ENCODE results near the gene C3orf70.

C3orf70 gene

GRCh38 chr3:185049710-185050109 is 103.2 kb downstream of the C3orf70 start:
- no peak for TF ChIP-seq CTCF (IDR thresholded peaks at IDR 0.05; ENCODE audit: insufficient read depth, low read length, missing control alignments)
- DNase-seq (ENCODE audit: low read depth, low spot score), result no peak
- POLR2A ChIA-PET, result no interaction called here
- H3K4me3 ChIP-seq (ENCODE audit: low read depth, low read length), result no peak overlapping the region
- CTCF ChIA-PET, result no interaction called here

DNA sequence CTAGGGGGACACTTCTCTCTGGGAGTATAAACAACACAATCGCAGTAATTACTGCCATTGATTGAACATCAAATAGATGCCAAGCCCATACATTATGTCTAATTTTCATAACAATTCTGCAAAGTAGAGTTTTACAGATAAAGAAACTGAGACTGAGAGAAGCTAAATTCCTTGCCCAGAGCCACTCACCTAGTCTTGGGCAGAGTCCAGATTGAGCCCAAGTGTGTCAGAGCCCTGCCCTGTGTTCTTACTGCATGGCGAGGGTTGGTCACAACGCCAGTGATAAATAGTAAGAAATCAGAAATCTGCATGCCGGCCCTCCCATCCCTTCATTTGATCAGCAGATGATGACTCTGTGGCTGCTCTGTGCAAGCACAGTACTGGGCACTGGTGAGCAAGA is 106.3 kb downstream of the C3orf70 start:
- POLR2A ChIA-PET, result no interaction called here
- CTCF ChIA-PET, result interaction anchor here (1.1 kb wide), 1 partner anchor 24 kb away, joined by 3 read pairs; no protein-coding TSS in a partner anchor
- TF ChIP-seq CTCF (IDR thresholded peaks at IDR 0.05; ENCODE audit: insufficient read depth, low read length, missing control alignments), result no peak
- DNase-seq (ENCODE audit: low read depth, low spot score), result no peak
- no peak overlapping the region for H3K4me3 ChIP-seq (ENCODE audit: low read depth, low read length)

DNA sequence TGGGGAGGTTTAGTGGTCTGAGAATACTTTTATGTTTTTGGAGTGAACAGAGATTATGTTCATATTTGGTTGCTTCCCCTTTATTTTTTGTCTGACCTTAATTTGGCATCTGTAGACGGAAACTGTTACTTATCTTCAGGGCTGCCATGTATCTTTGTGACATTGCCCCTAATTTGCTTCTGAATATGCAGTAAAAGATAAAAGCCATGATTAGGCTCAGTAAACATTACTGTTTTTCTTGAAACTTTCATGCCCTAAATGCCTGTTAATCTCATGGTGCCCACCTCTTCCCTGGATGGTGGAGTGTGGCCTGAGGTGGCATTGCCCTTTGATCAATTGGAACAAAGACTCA is 106.7 kb downstream of the C3orf70 start:
- POLR2A ChIA-PET, result interaction anchor here (0.7 kb wide), 1 partner anchor 9 kb away, joined by 4 read pairs; no protein-coding TSS in a partner anchor
- CTCF ChIA-PET, result interaction anchor here (1.1 kb wide), 1 partner anchor 24 kb away, joined by 3 read pairs; no protein-coding TSS in a partner anchor

DNA sequence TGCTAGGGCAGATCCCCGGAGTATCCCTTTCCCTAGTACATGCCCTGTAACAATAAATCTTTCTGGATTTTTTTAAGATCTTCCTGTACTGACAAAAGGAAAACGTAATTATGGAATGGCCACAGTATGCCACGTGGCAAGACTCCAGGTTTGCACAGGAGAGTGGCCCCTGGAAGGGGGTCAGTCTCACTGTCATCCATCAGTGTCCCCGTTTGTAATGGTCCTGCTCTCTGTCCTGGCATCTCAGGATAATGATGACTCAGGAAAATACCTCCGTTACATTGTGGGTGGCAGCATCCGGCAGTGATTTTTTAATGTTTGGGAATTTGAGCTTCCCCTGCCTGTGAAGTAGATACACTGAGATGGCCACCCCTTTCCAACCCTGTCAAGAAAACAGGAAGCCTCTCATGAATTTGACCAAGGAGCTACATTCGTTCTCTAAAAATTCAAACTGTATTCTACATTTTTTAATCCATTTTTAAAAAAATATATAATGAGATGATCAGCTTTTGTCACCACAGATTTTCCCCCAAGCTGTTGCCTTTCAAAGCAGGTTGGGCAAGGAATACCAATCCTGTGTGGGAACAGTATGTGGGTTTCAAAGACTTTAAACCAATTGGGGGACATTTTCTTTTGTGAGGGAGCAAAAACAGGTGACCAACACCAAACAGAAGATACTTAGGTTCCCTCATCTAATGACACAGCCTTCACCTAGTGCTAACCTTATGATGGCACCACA is 110.4 kb downstream of the C3orf70 start:
- no peak for DNase-seq (ENCODE audit: low read depth, low spot score)
- no peak for TF ChIP-seq CTCF (IDR thresholded peaks at IDR 0.05; ENCODE audit: insufficient read depth, low read length, missing control alignments)
- CTCF ChIA-PET, result interaction anchor here (1.1 kb wide), 1 partner anchor 21 kb away, joined by 3 read pairs; no protein-coding TSS in a partner anchor
- no peak overlapping the region for H3K4me3 ChIP-seq (ENCODE audit: low read depth, low read length)
- POLR2A ChIA-PET, result no interaction called here

More for the DNA sequence above, 106.7 kb downstream of the C3orf70 start:
- no peak overlapping the region for H3K4me3 ChIP-seq (ENCODE audit: low read depth, low read length)
- no peak for DNase-seq (ENCODE audit: low read depth, low spot score)
- TF ChIP-seq CTCF (IDR thresholded peaks at IDR 0.05; ENCODE audit: insufficient read depth, low read length, missing control alignments), result no peak

DNA sequence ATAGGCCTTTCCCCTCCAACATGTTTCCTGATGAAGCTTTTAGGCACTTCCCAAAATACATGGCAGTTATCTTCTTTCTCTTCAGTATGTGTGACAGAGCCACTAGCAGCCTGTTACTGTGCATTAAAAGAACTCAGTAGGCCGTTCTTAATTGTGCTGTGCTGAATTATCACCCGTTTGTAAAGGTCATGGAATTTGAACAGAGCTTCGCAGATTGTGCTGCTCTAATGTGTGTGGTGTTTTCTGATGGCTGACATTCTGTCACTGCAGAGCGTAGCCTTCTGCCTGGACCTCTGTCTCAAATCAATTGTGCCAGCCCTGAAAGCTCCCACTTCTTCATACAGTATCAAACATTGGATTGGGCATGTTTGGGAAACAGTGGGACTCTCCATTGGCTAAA is 111.3 kb downstream of the C3orf70 start:
- no peak for DNase-seq (ENCODE audit: low read depth, low spot score)
- H3K4me3 ChIP-seq (ENCODE audit: low read depth, low read length), result no peak overlapping the region
- TF ChIP-seq CTCF (IDR thresholded peaks at IDR 0.05; ENCODE audit: insufficient read depth, low read length, missing control alignments), result no peak
- POLR2A ChIA-PET, result no interaction called here
- CTCF ChIA-PET, result no interaction called here

DNA sequence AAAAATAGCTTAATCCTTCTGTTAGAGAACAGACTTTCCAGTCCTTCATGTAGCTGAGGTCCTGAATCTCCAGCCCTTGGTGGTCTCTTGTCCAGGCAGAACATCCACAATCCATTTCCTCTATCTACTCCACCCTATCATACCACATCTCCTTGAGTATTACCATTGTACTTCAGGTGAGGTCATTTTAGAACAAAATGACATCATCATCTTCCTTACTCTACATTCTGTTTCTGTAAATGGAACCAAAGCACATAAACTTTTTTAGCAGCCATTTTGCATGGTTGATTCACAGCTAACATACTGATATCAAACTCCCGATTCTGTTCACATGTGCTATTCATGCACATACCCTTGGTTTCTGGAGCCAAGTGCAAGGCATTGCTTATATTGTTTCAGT is 112.4 kb downstream of the C3orf70 start:
- TF ChIP-seq CTCF (IDR thresholded peaks at IDR 0.05; ENCODE audit: insufficient read depth, low read length, missing control alignments), result no peak
- POLR2A ChIA-PET, result no interaction called here
- CTCF ChIA-PET, result no interaction called here
- H3K4me3 ChIP-seq (ENCODE audit: low read depth, low read length), result no peak overlapping the region
- DNase-seq (ENCODE audit: low read depth, low spot score), result no peak
